NCI-H526 (cell line): ENCODE measurements around the gene ADAMTS9.
"Not testable (repeated sequence)": the region's sequence is repeated elsewhere in the genome, so short reads cannot be mapped to it uniquely, and the experiment has no call there.

ENCODE experiments used
- DNase-seq, 2 experiments: peaks; one replicate each; lab custom pipeline; 2025; lab: John Stamatoyannopoulos, UW

The ADAMTS9 gene

DNA sequence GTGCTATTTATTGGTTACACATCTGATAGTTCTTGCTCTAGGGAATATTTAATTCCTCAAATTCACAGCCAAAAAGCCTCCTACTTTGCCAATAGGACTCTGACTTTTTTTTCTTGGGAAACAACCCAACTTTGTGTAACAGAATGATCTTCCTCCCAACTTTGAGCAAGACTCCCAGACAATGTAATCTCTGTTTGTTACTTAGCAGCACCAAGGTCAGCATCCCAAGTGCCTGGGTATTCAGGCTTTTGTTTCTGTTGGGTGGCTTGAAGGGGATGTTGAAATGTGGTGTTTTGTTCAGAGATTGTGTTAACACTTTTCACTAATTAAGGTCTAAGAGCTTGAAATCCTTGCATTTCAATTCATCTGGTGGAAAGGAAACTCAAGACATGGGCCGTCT lies 115.8 kb downstream of the ADAMTS9 start:
- DNase-seq: no peak

- no peak for DNase-seq
These were observed 118.8 kb downstream of the ADAMTS9 start for GRCh38 chr3:64568895-64569517.

DNA sequence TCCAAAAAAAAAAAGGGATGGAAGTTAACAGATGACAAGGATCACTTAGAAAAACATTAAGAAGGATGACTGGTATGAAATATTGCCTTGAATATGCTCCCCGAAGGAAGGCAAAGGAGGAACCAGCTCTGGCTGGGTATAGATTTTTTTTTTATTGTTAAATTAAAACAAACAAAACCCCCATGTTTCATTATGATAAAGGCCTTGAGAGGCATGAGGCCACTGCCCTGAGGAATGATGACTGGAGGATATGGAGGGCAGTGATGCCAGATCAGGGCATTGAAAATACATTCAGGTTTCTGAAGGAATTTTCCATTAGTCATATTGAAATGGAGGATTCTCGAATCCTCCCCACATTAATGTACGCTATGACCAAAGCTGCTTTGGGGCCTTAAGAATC lies 120.9 kb downstream of the ADAMTS9 start:
- DNase-seq: no peak

- DNase-seq: no peak
These were observed 124.0 kb downstream of the ADAMTS9 start for GRCh38 chr3:64563751-64564150.

DNA sequence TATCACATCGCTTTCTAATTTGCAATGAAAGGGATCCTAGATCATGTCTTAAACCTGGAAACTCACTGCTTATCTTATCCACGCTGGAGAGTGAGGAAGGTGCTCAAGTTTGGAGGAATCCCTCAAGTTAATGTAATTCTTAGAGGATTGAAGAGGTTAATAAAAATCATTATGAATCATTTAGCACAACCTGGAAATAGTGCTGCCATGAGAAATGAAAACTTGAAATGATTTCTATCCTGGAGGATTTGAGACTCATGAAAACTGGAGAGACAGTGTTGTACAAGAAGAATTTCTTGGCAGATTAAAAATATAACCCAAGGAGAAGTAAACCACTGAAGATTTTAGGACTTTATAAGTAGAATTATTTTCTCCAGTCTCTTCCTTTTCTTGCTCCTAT lies 125.9 kb downstream of the ADAMTS9 start:
- DNase-seq: no peak

DNA sequence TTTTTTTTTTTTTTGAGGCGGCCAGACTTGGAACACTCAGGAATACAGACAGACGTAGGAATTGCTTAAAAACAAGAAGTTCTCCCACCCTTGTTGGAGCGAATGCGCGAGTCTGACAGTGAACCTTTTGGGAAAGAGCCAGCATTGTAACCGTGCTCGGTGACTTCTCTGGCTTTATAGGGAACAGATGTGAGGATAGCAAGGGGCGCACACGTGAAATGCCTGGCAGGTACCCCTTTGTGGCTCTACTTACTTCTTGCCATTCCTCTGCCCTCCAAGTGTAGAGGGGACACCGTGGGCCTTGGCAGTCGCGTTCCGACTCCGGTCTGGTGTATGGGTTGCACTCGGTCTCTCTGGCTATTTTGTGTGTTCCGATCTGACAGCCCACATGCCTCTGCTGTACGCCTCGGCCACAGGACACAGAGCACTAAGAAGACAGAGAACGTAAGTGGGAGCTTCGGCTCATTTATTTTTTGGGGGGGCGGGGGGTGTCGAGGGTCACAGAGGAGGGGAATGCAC lies 126.4 kb downstream of the ADAMTS9 start:
- no peak for DNase-seq

- no peak for DNase-seq
These were observed 127.0 kb downstream of the ADAMTS9 start for GRCh38 chr3:64560791-64561190.

DNA sequence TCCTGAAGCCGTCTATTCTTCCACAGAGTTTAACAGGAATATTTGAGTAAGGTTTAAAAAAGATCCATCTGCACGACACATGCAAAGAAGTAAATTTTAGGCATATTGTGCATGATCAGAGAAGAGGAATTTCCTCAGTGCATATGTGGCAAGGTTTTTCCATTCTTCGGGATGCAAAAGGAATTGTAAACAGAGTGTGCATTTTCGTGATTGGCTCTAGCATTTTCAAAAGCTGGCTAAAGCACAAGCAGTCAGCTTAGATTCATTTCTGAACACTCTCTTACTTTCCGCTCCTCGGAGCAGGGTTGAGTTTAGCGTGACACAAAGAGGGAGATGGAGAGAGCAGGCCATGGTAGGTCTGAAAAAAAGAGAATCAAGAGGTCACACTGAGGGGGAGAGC lies 128.2 kb downstream of the ADAMTS9 start:
- no peak for DNase-seq

DNA sequence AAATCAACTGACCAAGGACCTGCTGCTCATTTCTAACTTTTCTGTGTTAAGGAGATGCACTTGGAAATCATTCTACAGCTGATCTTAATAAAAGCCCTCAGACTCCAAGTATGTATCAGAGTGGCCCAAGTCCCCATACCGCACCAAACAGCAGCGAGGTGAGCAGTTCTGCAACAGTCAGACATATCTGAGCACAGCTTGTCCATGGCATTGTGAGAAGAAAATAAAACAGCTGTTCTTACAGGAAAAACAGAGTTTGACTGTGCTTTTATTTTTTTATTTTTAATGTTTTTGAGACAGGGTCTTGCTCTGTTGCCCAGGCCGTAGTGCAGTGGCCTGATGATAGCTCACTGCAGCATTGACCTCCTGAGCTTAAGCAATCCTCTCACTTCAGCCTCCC lies 131.8 kb downstream of the ADAMTS9 start:
- DNase-seq: no peak

- DNase-seq: no peak
These were observed 132.4 kb downstream of the ADAMTS9 start for GRCh38 chr3:64555351-64555750.

GRCh38 chr3:64554096-64554920 lies 133.5 kb downstream of the ADAMTS9 start:
- DNase-seq: no peak

GRCh38 chr3:64552966-64553365 lies 134.8 kb downstream of the ADAMTS9 start:
- no peak for DNase-seq

- no peak for DNase-seq
These were observed 135.6 kb downstream of the ADAMTS9 start for GRCh38 chr3:64552160-64552559.

- no peak for DNase-seq
These were observed 136.1 kb downstream of the ADAMTS9 start for GRCh38 chr3:64551697-64552096.

DNA sequence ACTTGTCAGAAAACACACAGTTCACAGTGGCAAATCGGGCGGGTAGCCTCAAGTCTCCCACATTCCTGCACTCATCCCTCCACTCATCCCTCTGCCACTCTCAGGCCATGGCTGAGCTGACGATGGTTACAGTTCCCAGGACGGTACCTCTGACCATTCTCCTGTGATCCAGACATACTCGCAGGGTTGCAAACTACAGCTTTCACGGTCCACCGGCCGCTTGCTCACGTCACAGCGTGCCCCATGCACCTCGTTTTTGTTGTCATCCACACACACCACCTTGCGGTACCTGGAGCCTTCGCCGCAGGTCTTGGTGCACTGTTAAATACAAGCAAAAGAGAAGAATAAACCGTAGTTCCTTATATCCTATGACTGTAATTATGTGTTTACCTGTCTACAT lies 137.1 kb downstream of the ADAMTS9 start:
- no peak for DNase-seq

DNA sequence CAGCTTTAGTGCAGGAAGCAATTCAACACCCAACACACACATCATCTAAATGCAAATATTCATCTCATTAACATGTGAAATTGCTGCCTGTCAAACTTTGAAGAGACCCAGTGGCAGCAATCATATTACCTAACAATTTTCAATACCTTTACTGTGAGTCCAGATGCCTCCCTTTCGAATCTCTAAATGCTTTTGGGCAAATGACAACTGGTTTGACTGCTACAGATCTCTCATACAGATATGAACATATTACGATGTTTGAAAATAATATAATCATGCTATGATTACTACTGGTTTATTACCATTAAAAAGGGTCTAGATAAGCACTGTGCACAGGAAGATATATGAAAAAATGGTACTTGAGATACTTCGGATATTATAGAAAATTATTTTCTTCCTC lies 137.9 kb downstream of the ADAMTS9 start:
- peak in 1 of 2 experiments; percentile 35 for DNase-seq

DNA sequence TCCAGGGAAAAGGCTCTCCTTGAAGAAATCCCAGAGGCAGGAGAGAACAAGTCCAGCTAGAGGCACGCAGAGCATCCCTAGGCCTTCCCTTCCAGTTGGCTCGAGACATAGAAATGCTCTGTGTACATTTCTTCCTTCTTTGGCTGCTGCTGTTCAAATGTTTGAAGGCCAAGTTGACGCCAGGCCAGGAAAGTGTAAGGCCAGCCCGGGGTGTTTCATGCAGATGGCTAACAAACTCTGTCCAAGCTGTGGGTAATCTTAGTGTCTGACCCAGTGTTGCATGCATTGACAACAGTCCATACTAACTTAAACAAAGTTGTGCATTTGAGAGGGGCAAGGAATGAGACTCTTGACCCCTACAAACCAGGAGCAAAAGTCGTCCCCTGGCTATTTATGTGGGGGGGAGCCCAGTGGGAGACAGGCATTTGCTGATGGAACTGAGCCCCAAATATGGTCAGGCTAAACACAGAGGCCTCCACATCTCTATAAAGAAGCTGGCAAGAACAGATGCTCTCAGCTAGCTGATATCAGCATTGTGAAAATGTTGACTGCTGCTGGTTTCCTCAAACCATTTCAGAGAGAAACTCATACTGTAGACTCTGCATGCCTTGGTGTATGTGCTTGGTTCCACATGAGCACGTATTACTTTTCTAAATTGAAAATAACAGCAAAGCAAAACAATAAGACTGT lies 139.5 kb downstream of the ADAMTS9 start:
- DNase-seq: no peak

DNA sequence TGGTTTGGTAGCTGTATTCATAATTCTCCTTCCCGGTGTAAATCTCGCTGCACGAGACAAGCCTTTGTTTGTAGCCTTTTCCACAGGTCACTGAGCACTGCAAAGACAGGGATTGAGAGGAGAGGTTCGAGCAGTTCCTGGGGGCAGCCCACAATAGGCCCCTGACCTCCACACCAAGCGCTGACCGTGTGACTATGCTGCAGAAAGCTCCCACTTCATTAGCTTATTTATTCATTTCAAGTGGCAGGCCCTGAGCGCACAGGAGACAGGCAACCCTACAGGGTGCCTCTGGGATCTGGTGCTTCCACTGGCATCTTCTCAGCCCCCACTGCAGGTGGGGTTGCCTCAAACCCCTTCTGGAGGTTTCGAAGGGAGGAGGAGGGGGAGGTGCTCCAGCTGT lies 140.9 kb downstream of the ADAMTS9 start:
- DNase-seq: no peak

- not testable (repeated sequence) for DNase-seq
These were observed 142.6 kb downstream of the ADAMTS9 start for GRCh38 chr3:64545239-64545638.

- DNase-seq: no peak
These were observed 146.0 kb downstream of the ADAMTS9 start for GRCh38 chr3:64541803-64542202.

DNA sequence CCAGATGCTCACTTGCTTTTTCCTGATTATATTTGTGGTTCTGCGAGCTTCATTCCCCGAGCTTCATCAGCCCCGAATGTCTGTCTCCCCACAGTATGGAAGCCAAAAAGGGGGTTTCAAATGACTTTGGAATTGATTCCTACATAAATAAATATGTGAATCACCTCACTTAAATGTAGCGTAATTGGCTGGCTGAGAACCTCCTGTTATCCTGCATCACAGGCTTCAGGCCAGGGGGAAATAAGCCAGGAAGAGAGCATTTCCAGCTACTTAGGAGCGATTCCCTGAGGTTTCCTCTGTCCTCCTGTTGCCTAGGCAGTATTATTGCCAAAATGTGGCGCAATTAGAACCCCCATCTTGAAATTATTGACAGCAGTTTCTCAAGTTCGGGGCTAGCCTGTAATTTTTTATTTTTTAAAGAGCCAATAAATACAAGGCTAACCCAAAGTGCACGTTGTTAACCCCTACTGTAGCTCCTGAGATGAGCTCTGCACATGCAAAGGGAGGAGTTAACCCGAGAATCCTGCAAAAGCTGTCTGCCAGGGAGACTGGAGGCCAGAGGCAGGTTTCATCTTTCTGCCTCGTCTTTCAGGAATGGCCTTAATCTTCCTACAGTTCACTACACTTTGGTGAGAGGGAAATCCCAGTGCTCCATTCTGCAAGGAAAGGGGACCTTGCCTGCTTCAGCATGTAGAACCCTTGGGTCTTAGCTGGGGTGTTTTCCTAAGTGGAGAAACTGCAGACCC lies 148.2 kb downstream of the ADAMTS9 start:
- DNase-seq: no peak

DNA sequence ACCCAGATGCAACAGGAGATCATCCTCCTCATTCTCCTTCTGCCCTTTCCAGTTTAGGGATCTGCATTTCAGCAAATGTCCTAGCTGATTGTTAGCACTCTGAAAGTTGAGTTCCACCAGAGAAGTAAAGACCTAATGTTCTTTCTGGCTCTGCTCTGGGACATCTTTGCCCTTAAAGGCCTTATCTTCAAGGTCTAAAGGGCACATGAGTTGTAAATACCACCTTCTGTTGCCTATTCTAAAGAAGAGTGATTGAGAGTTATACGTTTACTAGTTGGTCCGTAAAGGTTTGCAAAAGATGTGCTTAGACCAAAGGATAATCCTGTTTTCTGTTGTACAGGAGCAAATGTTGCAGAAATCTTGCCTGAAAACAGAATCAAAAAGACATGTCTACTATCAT lies 151.6 kb downstream of the ADAMTS9 start:
- DNase-seq: no peak
